Measurements from ENCODE around the gene FAM120A. TPM values are rescaled to one million over a fixed set of nuclear protein-coding genes. Genes with fewer than 3 reads are reported as not detected.

The FAM120A gene
- total RNA-seq, 1 experiment from 2014 or later, result 31.5 TPM

DNA sequence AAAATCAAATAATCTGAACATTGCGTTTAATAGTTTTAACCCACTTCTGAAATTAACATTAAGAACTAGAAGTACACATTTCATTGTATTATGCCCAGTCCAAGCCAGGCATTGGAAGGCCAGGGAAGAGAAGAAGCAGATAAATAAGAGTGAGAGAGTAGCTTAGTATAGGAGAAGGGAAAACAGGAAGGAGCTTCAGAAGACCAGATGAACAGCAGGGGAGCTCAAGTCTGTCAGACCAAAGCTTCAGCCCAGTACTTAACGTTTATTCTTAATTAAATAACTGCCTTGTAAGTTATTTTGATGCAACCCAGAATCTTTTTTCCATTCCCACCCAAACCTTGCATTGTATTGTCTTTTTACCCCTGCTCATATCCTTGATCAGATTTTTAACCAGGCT is 13.4 kb downstream of the FAM120A start:
- no peak for DNase-seq (ENCODE audit: low read depth)
- in situ Hi-C loops (cut with HindIII; ENCODE audit: low pct_unique_long_range_greater_than_20kb, low sequenced_read_pairs), result no loop called here

DNA sequence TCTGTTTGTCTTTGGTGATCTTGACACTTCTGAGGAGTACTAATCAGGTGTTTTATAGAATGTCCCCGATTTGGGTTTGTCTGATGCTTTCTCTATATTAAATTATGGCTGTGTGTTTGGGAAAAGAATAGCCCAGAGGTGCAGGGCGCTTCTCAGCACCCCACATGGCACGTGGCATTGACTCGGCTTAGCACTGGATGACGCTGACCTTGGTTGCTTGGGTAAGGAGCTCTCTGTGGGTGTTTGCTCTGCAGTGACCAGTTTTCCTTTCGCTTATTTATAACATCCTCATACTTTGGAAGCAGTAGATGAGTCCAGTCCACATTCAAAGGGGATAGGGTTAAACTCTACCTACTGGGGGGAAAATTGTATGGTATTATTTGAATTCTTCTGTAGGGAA is 14.4 kb downstream of the FAM120A start:
- in situ Hi-C loops (cut with HindIII; ENCODE audit: low pct_unique_long_range_greater_than_20kb, low sequenced_read_pairs), result no loop called here
- no peak for DNase-seq (ENCODE audit: low read depth)

- in situ Hi-C loops (cut with HindIII; ENCODE audit: low pct_unique_long_range_greater_than_20kb, low sequenced_read_pairs), result no loop called here
Measured at GRCh38 chr9:93466416-93467061, 15.1 kb downstream of the FAM120A start.

GRCh38 chr9:93467062-93467416 is 15.6 kb downstream of the FAM120A start:
- peak; percentile 44 for DNase-seq (ENCODE audit: low read depth)
- in situ Hi-C loops (cut with HindIII; ENCODE audit: low pct_unique_long_range_greater_than_20kb, low sequenced_read_pairs), result no loop called here

More at GRCh38 chr9:93466416-93467061, 15.1 kb downstream of the FAM120A start:
- DNase-seq (ENCODE audit: low read depth), result no peak

- in situ Hi-C loops (cut with HindIII; ENCODE audit: low pct_unique_long_range_greater_than_20kb, low sequenced_read_pairs), result no loop called here
- peak; percentile 37 for DNase-seq (ENCODE audit: low read depth)
Measured at GRCh38 chr9:93467462-93467861, 16.0 kb downstream of the FAM120A start.

DNA sequence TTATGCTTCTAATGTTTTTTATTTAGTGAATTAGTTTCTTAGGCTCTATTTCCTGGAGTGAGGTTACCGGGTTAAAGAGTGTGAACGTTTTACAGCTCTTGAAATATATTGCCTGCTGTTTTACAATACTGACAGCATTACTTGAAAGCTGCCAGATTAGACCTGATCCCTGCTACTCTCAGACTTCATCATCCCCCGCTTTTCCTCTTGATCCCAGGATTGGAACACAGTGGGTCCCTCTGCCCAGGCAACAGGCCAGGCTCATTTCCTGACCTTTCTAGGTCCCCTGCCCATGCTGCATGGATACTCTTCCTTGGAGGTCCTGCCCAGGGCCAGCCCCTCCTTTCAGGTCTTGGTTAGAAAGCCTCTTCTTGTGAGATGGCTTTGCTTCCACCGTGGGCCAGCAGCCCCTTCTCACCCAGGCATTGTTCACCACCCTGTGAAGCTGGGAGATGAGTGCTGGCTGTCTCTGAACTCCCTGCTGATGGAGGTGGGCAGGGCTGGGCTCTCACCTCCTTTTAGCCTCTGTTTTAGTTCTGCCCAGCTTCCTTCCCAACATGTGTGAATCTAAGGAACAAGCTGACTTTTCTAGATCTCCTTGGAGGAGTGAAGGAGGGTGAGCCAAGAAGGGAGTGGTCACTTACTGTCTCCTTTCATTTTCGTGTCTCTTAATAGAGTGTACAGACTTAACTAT is 17.4 kb downstream of the FAM120A start:
- in situ Hi-C loops (cut with HindIII; ENCODE audit: low pct_unique_long_range_greater_than_20kb, low sequenced_read_pairs), result no loop called here
- no peak for DNase-seq (ENCODE audit: low read depth)

- no peak for DNase-seq (ENCODE audit: low read depth)
- in situ Hi-C loops (cut with HindIII; ENCODE audit: low pct_unique_long_range_greater_than_20kb, low sequenced_read_pairs), result no loop called here
Measured at GRCh38 chr9:93470391-93470790, 18.9 kb downstream of the FAM120A start.

- no peak for DNase-seq (ENCODE audit: low read depth)
- in situ Hi-C loops (cut with HindIII; ENCODE audit: low pct_unique_long_range_greater_than_20kb, low sequenced_read_pairs), result no loop called here
Measured at GRCh38 chr9:93471124-93471523, 19.6 kb downstream of the FAM120A start.

GRCh38 chr9:93473411-93473810 is 21.9 kb downstream of the FAM120A start:
- in situ Hi-C loops (cut with HindIII; ENCODE audit: low pct_unique_long_range_greater_than_20kb, low sequenced_read_pairs), result no loop called here
- DNase-seq (ENCODE audit: low read depth), result no peak

GRCh38 chr9:93475108-93475507 is 23.6 kb downstream of the FAM120A start:
- in situ Hi-C loops (cut with HindIII; ENCODE audit: low pct_unique_long_range_greater_than_20kb, low sequenced_read_pairs), result no loop called here
- DNase-seq (ENCODE audit: low read depth), result no peak

DNA sequence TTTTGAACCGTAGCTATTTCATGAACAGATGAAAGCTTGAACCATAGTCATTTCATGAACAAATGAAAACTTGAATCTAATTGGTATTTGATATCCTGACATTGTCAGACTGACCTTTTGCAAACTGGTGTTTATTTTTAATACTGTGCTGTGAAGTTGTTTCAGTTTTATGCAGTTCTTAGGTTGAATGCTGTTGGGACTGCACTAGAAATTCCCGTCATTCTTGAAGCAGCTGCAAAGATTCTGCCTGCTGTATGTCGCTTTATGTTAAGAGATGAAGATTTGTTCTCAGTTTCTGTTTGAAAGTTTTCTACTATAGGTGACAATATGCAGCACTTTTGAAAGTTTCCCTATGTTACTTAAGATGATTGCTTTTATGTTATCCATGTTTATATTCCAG is 24.4 kb downstream of the FAM120A start:
- no peak for DNase-seq (ENCODE audit: low read depth)
- in situ Hi-C loops (cut with HindIII; ENCODE audit: low pct_unique_long_range_greater_than_20kb, low sequenced_read_pairs), result no loop called here

GRCh38 chr9:93476924-93477323 is 25.4 kb downstream of the FAM120A start:
- in situ Hi-C loops (cut with HindIII; ENCODE audit: low pct_unique_long_range_greater_than_20kb, low sequenced_read_pairs), result no loop called here
- DNase-seq (ENCODE audit: low read depth), result no peak

DNA sequence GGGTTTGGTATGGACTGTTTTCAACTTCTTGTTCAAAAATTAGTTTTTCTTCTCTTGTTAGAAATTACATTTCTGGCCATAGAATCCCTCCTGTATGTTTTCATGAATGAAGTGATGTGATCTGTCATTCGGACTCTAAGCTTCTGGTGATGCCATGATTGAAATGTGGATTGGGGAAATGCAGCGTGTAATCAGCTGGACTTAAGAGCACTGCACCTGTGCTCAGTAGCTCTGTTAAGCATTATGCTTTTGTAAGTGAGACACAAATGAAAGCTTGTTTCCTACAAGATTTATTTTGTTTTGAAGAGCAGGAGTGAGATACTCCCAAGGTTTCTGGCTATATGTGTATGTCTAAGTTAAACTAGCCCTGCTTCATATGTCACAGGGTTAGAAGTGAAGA is 25.9 kb downstream of the FAM120A start:
- in situ Hi-C loops (cut with HindIII; ENCODE audit: low pct_unique_long_range_greater_than_20kb, low sequenced_read_pairs), result no loop called here
- DNase-seq (ENCODE audit: low read depth), result no peak

GRCh38 chr9:93479726-93480125 is 28.2 kb downstream of the FAM120A start:
- DNase-seq (ENCODE audit: low read depth), result no peak
- in situ Hi-C loops (cut with HindIII; ENCODE audit: low pct_unique_long_range_greater_than_20kb, low sequenced_read_pairs), result no loop called here

DNA sequence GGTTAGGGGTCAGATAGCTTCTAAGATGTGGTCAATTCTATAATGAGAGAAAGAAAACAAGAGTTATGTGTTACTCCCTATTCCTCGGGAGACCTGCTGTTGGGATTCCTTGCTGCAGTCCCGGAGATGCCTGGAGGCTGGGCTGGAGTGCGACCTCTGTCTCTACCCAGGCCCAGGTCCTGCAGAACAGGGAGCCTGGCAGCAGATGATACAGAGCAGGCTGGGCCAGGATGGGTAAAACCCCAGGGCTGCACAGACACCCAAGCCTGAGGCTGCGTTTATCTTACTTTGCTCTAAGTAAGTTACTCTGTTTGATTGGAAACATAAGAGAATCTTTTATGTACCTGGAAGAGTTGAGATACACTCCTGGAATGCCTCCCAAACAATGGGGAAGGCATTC is 28.8 kb downstream of the FAM120A start:
- DNase-seq (ENCODE audit: low read depth), result no peak
- in situ Hi-C loops (cut with HindIII; ENCODE audit: low pct_unique_long_range_greater_than_20kb, low sequenced_read_pairs), result no loop called here

DNA sequence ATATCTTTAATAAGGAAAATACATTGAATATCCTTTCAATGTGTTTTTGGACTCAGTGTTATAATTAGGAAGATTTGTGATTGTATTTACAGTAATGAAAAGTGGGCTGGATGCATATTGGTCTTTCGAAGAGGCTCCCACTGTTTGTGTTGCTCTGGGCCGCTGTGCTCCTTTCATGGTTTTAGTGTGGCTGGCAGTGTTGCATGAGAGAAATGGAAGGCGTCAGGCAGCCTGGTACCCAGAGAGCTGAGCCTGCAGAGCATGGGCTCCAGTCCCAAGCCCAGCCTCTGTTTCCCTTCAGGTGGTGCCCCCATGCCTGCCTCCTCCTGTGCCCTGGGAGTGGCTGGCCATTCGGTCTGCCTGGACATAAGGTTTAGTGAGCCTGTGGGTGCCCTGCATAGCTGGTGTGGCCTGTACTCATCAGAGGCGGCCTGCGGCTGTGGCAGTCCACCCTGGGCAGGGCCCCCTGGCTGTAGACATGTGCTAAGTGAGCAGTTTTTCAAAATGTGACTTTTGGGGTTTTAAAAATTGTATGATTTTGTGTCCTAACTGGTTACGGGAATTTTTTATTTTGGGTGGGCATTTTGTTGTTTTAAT is 29.3 kb downstream of the FAM120A start:
- no peak for DNase-seq (ENCODE audit: low read depth)
- in situ Hi-C loops (cut with HindIII; ENCODE audit: low pct_unique_long_range_greater_than_20kb, low sequenced_read_pairs), result no loop called here

- DNase-seq (ENCODE audit: low read depth), result no peak
- in situ Hi-C loops (cut with HindIII; ENCODE audit: low pct_unique_long_range_greater_than_20kb, low sequenced_read_pairs), result no loop called here
Measured at GRCh38 chr9:93483497-93483896, 32.0 kb downstream of the FAM120A start.

DNA sequence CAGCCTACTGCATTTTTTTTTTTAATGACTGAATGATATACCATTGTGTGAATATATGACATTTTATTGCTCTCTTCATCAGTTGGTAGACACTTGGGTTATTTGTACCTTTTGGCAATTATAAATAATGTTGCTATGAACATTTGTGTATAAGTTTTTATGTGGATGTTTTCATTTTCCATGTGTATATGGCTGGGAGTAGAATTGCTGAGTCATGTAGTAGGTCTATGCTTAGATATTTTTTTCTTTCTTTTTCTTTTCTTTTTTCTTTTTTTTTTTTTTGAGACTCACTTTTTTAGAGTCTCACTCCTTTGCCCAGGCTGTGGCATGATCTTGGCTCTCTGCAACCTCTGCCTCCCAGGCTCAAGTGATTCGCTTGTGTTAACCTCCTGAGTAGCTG is 34.8 kb downstream of the FAM120A start:
- in situ Hi-C loops (cut with HindIII; ENCODE audit: low pct_unique_long_range_greater_than_20kb, low sequenced_read_pairs), result no loop called here
- DNase-seq (ENCODE audit: low read depth), result no peak

GRCh38 chr9:93488244-93488643 is 36.8 kb downstream of the FAM120A start:
- in situ Hi-C loops (cut with HindIII; ENCODE audit: low pct_unique_long_range_greater_than_20kb, low sequenced_read_pairs), result no loop called here
- no peak for DNase-seq (ENCODE audit: low read depth)

Measured in Caki2 (cell line).